ENCODE data around the gene OR2V1. TPM values are rescaled to one million over a fixed set of nuclear protein-coding genes. Genes with fewer than 3 reads are reported as not detected.
"Not testable (repeated sequence)": the region's sequence is repeated elsewhere in the genome, so short reads cannot be mapped to it uniquely, and the experiment has no call there.

OR2V1 gene
- total and polyA plus RNA-seq, 5 experiments from 2014 or later: not detected

GRCh38 chr5:181109489-181110013 lies 21.4 kb downstream of the OR2V1 start:
- H3K27me3 Mint-ChIP-seq: peaks cover 44 to 91% (median 67%) of the 10 kb centered on the region in 5 donors
- peaks cover 2 to 5% (median 3%) of the 10 kb centered on the region in 4 donors for H3K4me1 Mint-ChIP-seq
- H3K36me3 Mint-ChIP-seq: peaks cover 0 to 11% (median 0%) of the 10 kb centered on the region in 3 donors
- ATAC-seq (no peak), DNase-seq (no peak)
- peaks cover 0 to 13% (median 4%) of the 10 kb centered on the region in 9 donors for H3K9me3 Mint-ChIP-seq
- POLR2A ChIA-PET: no interaction called here
- no peak overlapping the region for H3K4me3 Mint-ChIP-seq
- H3K27ac Mint-ChIP-seq: no peak overlapping the region

GRCh38 chr5:181108578-181109165 lies 22.3 kb downstream of the OR2V1 start:
- H3K4me3 Mint-ChIP-seq: no peak overlapping the region
- peaks cover 5 to 10% (median 9%) of the 10 kb centered on the region in 4 donors for H3K4me1 Mint-ChIP-seq
- peaks cover 41 to 91% (median 65%) of the 10 kb centered on the region in 5 donors for H3K27me3 Mint-ChIP-seq
- ATAC-seq (no peak), DNase-seq (no peak)
- peaks cover 0 to 11% (median 4%) of the 10 kb centered on the region in 3 donors for H3K36me3 Mint-ChIP-seq
- H3K27ac Mint-ChIP-seq: no peak overlapping the region
- POLR2A ChIA-PET: no interaction called here
- peaks cover 0 to 5% (median 0%) of the 10 kb centered on the region in 9 donors for H3K9me3 Mint-ChIP-seq

- Mint-ChIP-seq H3K4me3 (no peak overlapping the region), H3K4me1 (peaks cover 5 to 10% (median 9%) of the 10 kb centered on the region in 4 donors), H3K27me3 (peaks cover 41 to 91% (median 65%) of the 10 kb centered on the region in 5 donors), H3K36me3 (peaks cover 0 to 11% (median 4%) of the 10 kb centered on the region in 3 donors), H3K27ac (no peak overlapping the region), H3K9me3 (peaks cover 0 to 4% (median 0%) of the 10 kb centered on the region in 9 donors)
- DNase-seq: no peak
- POLR2A ChIA-PET: no interaction called here
- ATAC-seq: no peak
Observed at GRCh38 chr5:181107699-181108098, 23.3 kb downstream of the OR2V1 start.

- Mint-ChIP-seq H3K4me1 (peaks cover 5 to 10% (median 9%) of the 10 kb centered on the region in 4 donors), H3K9me3 (peaks cover 0 to 2% (median 0%) of the 10 kb centered on the region in 9 donors), H3K36me3 (peaks cover 0 to 4% (median 4%) of the 10 kb centered on the region in 3 donors), H3K27me3 (peaks cover 29 to 70% (median 52%) of the 10 kb centered on the region in 5 donors), H3K27ac (peak overlapping the region in 1 of 10 donors; percentile 1), H3K4me3 (peak overlapping the region in 1 of 10 donors; percentile 2)
- no peak for ATAC-seq
- POLR2A ChIA-PET: no interaction called here
- peak in 1 of 10 donors; percentile 11 for DNase-seq
Observed at GRCh38 chr5:181105391-181106025, 25.5 kb downstream of the OR2V1 start.

GRCh38 chr5:181104606-181105390 lies 26.2 kb downstream of the OR2V1 start:
- peak overlapping the region in 2 of 10 donors; percentile 67 to 76 for H3K27ac Mint-ChIP-seq
- H3K9me3 Mint-ChIP-seq, H3K36me3 Mint-ChIP-seq, ATAC-seq, POLR2A ChIA-PET: not testable (repeated sequence)
- DNase-seq: peak in 1 of 10 donors; percentile 12
- peaks cover 28 to 68% (median 52%) of the 10 kb centered on the region in 5 donors for H3K27me3 Mint-ChIP-seq
- peaks cover 8 to 15% (median 9%) of the 10 kb centered on the region in 4 donors for H3K4me1 Mint-ChIP-seq
- peak overlapping the region in 5 of 10 donors; percentile 71 to 94 (median 88) for H3K4me3 Mint-ChIP-seq

GRCh38 chr5:181104259-181104568 lies 26.8 kb downstream of the OR2V1 start:
- POLR2A ChIA-PET, H3K9me3 Mint-ChIP-seq, DNase-seq, H3K36me3 Mint-ChIP-seq: not testable (repeated sequence)
- ATAC-seq: peak in 1 of 2 donors; percentile 15
- Mint-ChIP-seq H3K27ac (peak overlapping the region in 4 of 10 donors; percentile 62 to 78 (median 76)), H3K4me1 (peaks cover 8 to 17% (median 12%) of the 10 kb centered on the region in 4 donors), H3K27me3 (peaks cover 31 to 68% (median 53%) of the 10 kb centered on the region in 5 donors), H3K4me3 (peak overlapping the region; percentile 70 to 94 (median 84))

- ATAC-seq, H3K27ac Mint-ChIP-seq, DNase-seq, H3K4me3 Mint-ChIP-seq, H3K36me3 Mint-ChIP-seq, POLR2A ChIA-PET, H3K9me3 Mint-ChIP-seq: not testable (repeated sequence)
- H3K4me1 Mint-ChIP-seq: peaks cover 8 to 20% (median 13%) of the 10 kb centered on the region in 4 donors
- peaks cover 21 to 52% (median 39%) of the 10 kb centered on the region in 5 donors for H3K27me3 Mint-ChIP-seq
Observed at GRCh38 chr5:181101930-181102674, 28.9 kb downstream of the OR2V1 start.

GRCh38 chr5:181101030-181101641 lies 29.8 kb downstream of the OR2V1 start:
- Mint-ChIP-seq H3K4me1 (peaks cover 8 to 20% (median 13%) of the 10 kb centered on the region in 4 donors), H3K27me3 (peaks cover 21 to 43% (median 35%) of the 10 kb centered on the region in 5 donors)
- DNase-seq, H3K36me3 Mint-ChIP-seq, H3K4me3 Mint-ChIP-seq, POLR2A ChIA-PET, H3K27ac Mint-ChIP-seq, H3K9me3 Mint-ChIP-seq: not testable (repeated sequence)
- peak; percentile 17 to 26 for ATAC-seq

GRCh38 chr5:181100121-181100875 lies 30.7 kb downstream of the OR2V1 start:
- peaks cover 0 to 6% (median 0%) of the 10 kb centered on the region in 9 donors for H3K9me3 Mint-ChIP-seq
- DNase-seq: no peak
- H3K27me3 Mint-ChIP-seq: peaks cover 18 to 35% (median 29%) of the 10 kb centered on the region in 5 donors
- no peak for ATAC-seq
- H3K4me3 Mint-ChIP-seq: peak overlapping the region in 9 of 10 donors; percentile 35 to 75 (median 55)
- H3K27ac Mint-ChIP-seq: peak overlapping the region in 1 of 10 donors; percentile 44
- peaks cover 7 to 20% (median 12%) of the 10 kb centered on the region in 4 donors for H3K4me1 Mint-ChIP-seq
- POLR2A ChIA-PET: interaction anchor here (0.5 kb wide), 1 partner anchor 72 kb away, joined by 3 read pairs; no protein-coding TSS in a partner anchor
- H3K36me3 Mint-ChIP-seq: peaks cover 0 to 5% (median 4%) of the 10 kb centered on the region in 3 donors

- peaks cover 0 to 10% (median 0%) of the 10 kb centered on the region in 9 donors for H3K9me3 Mint-ChIP-seq
- ATAC-seq (no peak), DNase-seq (no peak)
- peak overlapping the region in 7 of 10 donors; percentile 11 to 75 (median 48) for H3K4me3 Mint-ChIP-seq
- H3K36me3 Mint-ChIP-seq: peaks cover 0 to 5% (median 4%) of the 10 kb centered on the region in 3 donors
- no peak overlapping the region for H3K27ac Mint-ChIP-seq
- POLR2A ChIA-PET: no interaction called here
- H3K4me1 Mint-ChIP-seq: peaks cover 6 to 20% (median 11%) of the 10 kb centered on the region in 4 donors
- peaks cover 17 to 37% (median 30%) of the 10 kb centered on the region in 5 donors for H3K27me3 Mint-ChIP-seq
Observed at GRCh38 chr5:181099602-181100086, 31.3 kb downstream of the OR2V1 start.
